DND-41 (cell line): Measurements from ENCODE around the gene TMEM119.

Experiments used
- EZH2 ChIP-seq: IDR thresholded peaks from 3 replicates; pipeline ENCODE4 v1.6.1; 2012; ENCODE audit warnings: borderline replicate concordance, low read depth, mild to moderate bottlenecking, moderate library complexity, low read length, inconsistent platforms; ENCODE audit not compliant: severe bottlenecking
- TF ChIP-seq, protein P1 (sequence below): IDR thresholded peaks from 2 replicates; pipeline ENCODE4 v1.5.1; 2012; ENCODE audit warnings: borderline replicate concordance, low read length, moderate library complexity, mild to moderate bottlenecking; ENCODE audit not compliant: poor library complexity, severe bottlenecking; ENCODE audit errors: extremely low read depth

DNA sequence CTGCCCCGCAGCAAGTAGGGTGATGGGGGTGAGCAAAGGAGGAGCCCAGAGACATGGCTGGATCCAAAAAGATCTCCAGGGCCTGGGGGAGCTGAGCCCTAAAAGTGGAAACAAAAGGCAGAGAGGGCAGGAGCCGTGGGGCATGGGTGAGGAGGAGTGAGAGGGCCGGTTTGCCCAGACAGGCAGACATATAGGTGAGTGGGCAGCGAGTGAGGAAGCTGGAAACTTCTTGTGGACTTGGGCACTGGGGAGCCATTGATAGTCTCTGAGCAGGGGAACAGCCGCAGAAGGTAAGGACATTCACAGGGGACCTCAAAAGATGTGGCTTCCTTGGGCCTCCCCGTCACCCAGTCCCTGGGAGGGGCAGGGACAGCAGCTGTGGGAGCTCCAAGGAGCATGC, 16.8 kb upstream of the TMEM119 start:
- TF ChIP-seq, protein P1, sequence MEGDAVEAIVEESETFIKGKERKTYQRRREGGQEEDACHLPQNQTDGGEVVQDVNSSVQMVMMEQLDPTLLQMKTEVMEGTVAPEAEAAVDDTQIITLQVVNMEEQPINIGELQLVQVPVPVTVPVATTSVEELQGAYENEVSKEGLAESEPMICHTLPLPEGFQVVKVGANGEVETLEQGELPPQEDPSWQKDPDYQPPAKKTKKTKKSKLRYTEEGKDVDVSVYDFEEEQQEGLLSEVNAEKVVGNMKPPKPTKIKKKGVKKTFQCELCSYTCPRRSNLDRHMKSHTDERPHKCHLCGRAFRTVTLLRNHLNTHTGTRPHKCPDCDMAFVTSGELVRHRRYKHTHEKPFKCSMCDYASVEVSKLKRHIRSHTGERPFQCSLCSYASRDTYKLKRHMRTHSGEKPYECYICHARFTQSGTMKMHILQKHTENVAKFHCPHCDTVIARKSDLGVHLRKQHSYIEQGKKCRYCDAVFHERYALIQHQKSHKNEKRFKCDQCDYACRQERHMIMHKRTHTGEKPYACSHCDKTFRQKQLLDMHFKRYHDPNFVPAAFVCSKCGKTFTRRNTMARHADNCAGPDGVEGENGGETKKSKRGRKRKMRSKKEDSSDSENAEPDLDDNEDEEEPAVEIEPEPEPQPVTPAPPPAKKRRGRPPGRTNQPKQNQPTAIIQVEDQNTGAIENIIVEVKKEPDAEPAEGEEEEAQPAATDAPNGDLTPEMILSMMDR: no peak
- TF ChIP-seq EZH2: no peak
